Sigmoid colon (tissue), 7 donors: ENCODE data around the gene RELCH. TPM values are rescaled to one million over a fixed set of nuclear protein-coding genes. Genes with fewer than 3 reads are reported as not detected.

Experiments
- DNase-seq: peaks from one replicate; pipeline ENCODE4 v3.0.0-alpha.2; 2019
- H3K27ac ChIP-seq, 4 donors: fragments of 200-600 bp; sonication (generic); one replicate each; pipeline ENCODE4 v1.5.1; 2016 to 2019; ENCODE audit warnings: mild to moderate bottlenecking in 1 of 4
- H3K27me3 ChIP-seq, 3 donors: fragments of 200-600 bp; sonication (generic); one replicate each; pipeline ENCODE4 v1.5.1; 2019; ENCODE audit warnings: mild to moderate bottlenecking in 1 of 3
- H3K36me3 ChIP-seq, 4 donors: fragments of 200-600 bp; sonication (generic); one replicate each; pipeline ENCODE4 v1.5.1; 2016 to 2019
- H3K4me1 ChIP-seq, 4 donors: fragments of 200-600 bp; sonication (generic); one replicate each; pipeline ENCODE4 v1.5.1; 2017 to 2019
- H3K4me3 ChIP-seq, 4 donors: fragments of 200-600 bp; sonication (generic); one replicate each; pipeline ENCODE4 v1.5.1; 2017 to 2019; ENCODE audit warnings: mild to moderate bottlenecking in 2 of 4, moderate library complexity in 1 of 4
- H3K9me3 ChIP-seq, 4 donors: fragments of 200-600 bp in 3 of 4; sonication (generic) in 3 of 4; one replicate each; pipeline versions ENCODE4 v1.5.1 to v1.6.1; 2013 to 2019
- EP300 ChIP-seq, 4 donors: sonication (generic); formaldehyde crosslinking; IDR thresholded peaks; one replicate each; pipeline ENCODE4 v1.6.1; 2017; ENCODE audit warnings: antibody characterized with exemption in 4 of 4
- POLR2A ChIP-seq, 2 donors: fragments of 450-650 bp; IDR thresholded peaks; one replicate each; pipeline ENCODE4 v1.6.1; 2016; ENCODE audit warnings: antibody characterized with exemption in 2 of 2, mild to moderate bottlenecking in 2 of 2, moderate library complexity in 2 of 2
- POLR2AphosphoS5 ChIP-seq, 4 donors: sonication (generic); formaldehyde crosslinking; IDR thresholded peaks; one replicate each; pipeline ENCODE4 v1.6.1; 2017; ENCODE audit warnings: antibody characterized with exemption in 4 of 4
- WGBS, 2 donors: extraction: QIAGEN DNeasy Blood & Tissue Kit; methylation state at CpG; one replicate each; pipeline ENCODE4 v1.1.7; 2013; 5-methylcytosine and 5-hydroxymethylcytosine counted together
- intact Hi-C: fragments of 100-400 bp; cut with DNase I; formaldehyde crosslinking; loops from one replicate; pipeline ENCODE4 v1.15.1; 2023
- polyA plus RNA-seq, 3 donors: library from polyadenylated mRNA; stranded (reverse); fragments of 200-250 nt; gene quantifications; one replicate each; pipeline ENCODE4 v1.2.3, GENCODE V29; 2013
- total RNA-seq, 4 donors: library from RNA; depleted of rRNA; stranded (reverse); fragments of >200 nt; gene quantifications; one replicate each; pipeline ENCODE4 v1.1.0, GENCODE V29; 2016
- TF ChIP-seq, protein P1 (sequence below), 4 experiments: fragments of 450-650 bp in 3 of 4; fragments of 200-600 bp in 1 of 4; IDR thresholded peaks; one replicate each; pipeline ENCODE4 v1.5.1; 2016 to 2019; ENCODE audit warnings: antibody characterized with exemption in 4 of 4, mild to moderate bottlenecking in 3 of 4, moderate library complexity in 2 of 4
- donor health status: healthy with polysubstance abuse.
- donor health status: Bipolar disorder and iron deficiency.
- donor health status: healthy.

RELCH gene
- total and polyA plus RNA-seq, 7 donors, result 6.6 to 28.8 (median 19.3) TPM

- peaks cover 0 to 25% (median 18%) of the 10 kb centered on the region in 4 donors for H3K4me1 ChIP-seq
- H3K4me3 ChIP-seq, result peak overlapping the region in 2 of 4 donors; percentile 46 to 48
- no peak overlapping the region for H3K27ac ChIP-seq
- H3K36me3 ChIP-seq, result no peaks in the 10 kb centered on the region
- intact Hi-C loops, result no loop called here
- H3K9me3 ChIP-seq, result no peaks in the 10 kb centered on the region
- DNase-seq, result no peak
- TF ChIP-seq POLR2A (IDR thresholded peaks at IDR 0.05) (no peak), EP300 (IDR thresholded peaks at IDR 0.05) (no peak), POLR2AphosphoS5 (IDR thresholded peaks at IDR 0.05) (no peak)
- TF ChIP-seq, protein P1, sequence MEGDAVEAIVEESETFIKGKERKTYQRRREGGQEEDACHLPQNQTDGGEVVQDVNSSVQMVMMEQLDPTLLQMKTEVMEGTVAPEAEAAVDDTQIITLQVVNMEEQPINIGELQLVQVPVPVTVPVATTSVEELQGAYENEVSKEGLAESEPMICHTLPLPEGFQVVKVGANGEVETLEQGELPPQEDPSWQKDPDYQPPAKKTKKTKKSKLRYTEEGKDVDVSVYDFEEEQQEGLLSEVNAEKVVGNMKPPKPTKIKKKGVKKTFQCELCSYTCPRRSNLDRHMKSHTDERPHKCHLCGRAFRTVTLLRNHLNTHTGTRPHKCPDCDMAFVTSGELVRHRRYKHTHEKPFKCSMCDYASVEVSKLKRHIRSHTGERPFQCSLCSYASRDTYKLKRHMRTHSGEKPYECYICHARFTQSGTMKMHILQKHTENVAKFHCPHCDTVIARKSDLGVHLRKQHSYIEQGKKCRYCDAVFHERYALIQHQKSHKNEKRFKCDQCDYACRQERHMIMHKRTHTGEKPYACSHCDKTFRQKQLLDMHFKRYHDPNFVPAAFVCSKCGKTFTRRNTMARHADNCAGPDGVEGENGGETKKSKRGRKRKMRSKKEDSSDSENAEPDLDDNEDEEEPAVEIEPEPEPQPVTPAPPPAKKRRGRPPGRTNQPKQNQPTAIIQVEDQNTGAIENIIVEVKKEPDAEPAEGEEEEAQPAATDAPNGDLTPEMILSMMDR (IDR thresholded peaks at IDR 0.05), result no peak
- peaks cover 35 to 61% (median 51%) of the 10 kb centered on the region in 3 donors for H3K27me3 ChIP-seq
- 48 to 49% methylated on average over 12 of the region's 12 CpGs for WGBS, 2 donors
These were observed 137.2 kb downstream of the RELCH start for GRCh38 chr18:62324181-62324828.

DNA sequence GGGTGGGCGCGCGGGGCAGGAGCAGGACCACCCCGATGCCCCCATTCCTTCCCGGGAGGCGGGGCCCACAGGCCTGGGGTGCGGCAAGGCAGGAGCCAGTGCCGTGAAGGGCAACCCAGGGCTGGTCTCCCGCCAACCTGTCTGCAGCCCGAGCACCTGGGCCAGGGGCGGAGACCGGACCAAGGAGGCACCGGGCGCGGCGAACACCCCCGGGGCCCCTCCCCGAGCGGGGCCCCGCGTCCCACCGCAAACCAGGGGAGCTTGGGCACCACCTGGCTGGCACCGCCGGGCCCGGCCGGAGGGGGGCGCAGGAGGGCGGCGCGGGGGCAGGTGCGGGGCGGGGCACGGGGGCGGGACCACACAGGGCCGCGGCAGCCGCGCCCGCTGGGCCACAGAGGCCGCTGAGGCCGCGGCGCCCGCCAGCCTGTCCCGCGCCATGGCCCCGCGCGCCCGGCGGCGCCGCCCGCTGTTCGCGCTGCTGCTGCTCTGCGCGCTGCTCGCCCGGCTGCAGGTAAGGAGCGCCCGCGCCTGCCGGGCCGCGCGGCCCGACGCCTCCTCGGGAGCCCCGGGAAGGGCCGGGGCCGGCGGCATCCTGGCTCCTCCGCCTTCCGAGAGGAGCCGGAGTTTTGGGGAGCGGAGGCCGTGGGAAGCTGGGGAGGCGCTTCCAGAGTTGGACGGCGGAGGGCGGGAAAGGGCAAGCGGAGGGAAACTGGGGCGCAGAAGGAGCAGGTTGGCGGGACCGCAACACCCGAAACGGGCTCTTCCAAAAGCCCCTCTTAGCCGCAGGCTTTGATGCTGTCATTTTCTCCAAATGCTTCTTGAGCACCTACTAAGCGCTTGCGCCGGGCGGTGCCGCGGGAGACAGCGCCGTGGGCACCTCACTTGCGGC lies 138.1 kb downstream of the RELCH start, which contains the start of gene TNFRSF11A:
TSS of gene TNFRSF11A (plus strand) at position 394 of the 889 bp plus-strand sequence. CDS start at position 437, 43 bp downstream.
- 1% methylated on average over 99 of the region's 99 CpGs for WGBS, 2 donors
- intact Hi-C loops, result no loop called here
- Histone ChIP-seq H3K27ac (peak within 1 kb of the TSS in 1 of 4 donors; percentile 0), H3K4me3 (peak within 1 kb of the TSS; percentile 16 to 48 (median 44)), H3K9me3 (no peaks in the 10 kb centered on the region), H3K27me3 (peaks cover 35 to 67% (median 59%) of the 10 kb centered on the region in 3 donors), H3K4me1 (peaks cover 0 to 25% (median 18%) of the 10 kb centered on the region in 4 donors), H3K36me3 (no peaks in the 10 kb centered on the region)
- DNase-seq, result no peak
- TF ChIP-seq, protein P1 (IDR thresholded peaks at IDR 0.05), result no peak
- TF ChIP-seq EP300 (IDR thresholded peaks at IDR 0.05), result no peak
- TF ChIP-seq POLR2A (IDR thresholded peaks at IDR 0.05), result no peak
- TF ChIP-seq POLR2AphosphoS5 (IDR thresholded peaks at IDR 0.05), result no peak

DNA sequence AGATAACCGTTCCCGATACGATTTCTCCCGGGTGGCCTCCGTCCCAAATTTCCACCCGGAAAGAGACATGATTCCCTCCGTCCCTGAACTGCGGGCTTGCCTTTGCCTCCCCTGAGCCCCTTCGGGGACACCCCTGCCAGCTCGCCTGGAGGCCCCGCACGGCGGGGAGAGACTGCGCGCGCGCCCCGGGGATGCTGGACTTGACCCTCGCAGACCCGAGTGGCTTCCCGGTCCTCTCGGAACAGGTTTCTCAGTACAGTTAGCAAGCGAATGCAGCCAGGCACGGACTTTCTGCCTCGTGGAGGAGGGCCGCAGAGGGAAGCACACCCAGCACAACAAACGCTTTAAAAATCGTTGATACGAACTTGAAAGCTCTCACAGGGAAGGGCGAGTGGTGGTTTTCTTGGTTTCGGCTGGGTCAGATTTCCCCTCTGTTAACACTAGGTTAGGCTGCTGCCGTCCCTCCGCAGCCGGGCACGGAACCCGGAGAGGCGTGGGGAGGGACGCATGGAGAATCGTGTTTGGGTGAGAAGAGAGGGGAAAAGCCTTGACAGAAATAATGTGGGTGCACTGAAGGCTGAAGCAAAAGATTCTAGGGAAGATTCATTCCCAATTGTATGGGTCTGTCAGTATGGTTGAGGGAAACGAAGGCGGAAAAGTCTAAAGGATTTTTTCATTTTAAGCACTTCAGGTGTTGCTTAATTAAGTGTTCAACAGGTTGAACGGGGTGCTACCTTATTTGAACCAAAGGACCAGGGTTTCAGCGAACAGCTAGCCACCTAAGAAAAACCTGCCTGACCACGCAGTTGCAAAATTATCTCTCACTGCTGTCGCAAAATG lies 139.0 kb downstream of the RELCH start:
- WGBS, 2 donors, result 1 to 6% methylated on average over 45 of the region's 45 CpGs
- intact Hi-C loops, result no loop called here
- H3K4me1 ChIP-seq, result peaks cover 0 to 25% (median 18%) of the 10 kb centered on the region in 4 donors
- no peak for DNase-seq
- H3K4me3 ChIP-seq, result peak overlapping the region; percentile 16 to 48 (median 44)
- no peaks in the 10 kb centered on the region for H3K36me3 ChIP-seq
- H3K27ac ChIP-seq, result peak overlapping the region in 1 of 4 donors; percentile 0
- peaks cover 35 to 76% (median 67%) of the 10 kb centered on the region in 3 donors for H3K27me3 ChIP-seq
- no peak for TF ChIP-seq POLR2A (IDR thresholded peaks at IDR 0.05)
- peak in 1 of 4 donors; percentile 2 for TF ChIP-seq POLR2AphosphoS5 (IDR thresholded peaks at IDR 0.05)
- TF ChIP-seq, protein P1 (IDR thresholded peaks at IDR 0.05), result no peak
- no peak for TF ChIP-seq EP300 (IDR thresholded peaks at IDR 0.05)
- H3K9me3 ChIP-seq, result no peaks in the 10 kb centered on the region

DNA sequence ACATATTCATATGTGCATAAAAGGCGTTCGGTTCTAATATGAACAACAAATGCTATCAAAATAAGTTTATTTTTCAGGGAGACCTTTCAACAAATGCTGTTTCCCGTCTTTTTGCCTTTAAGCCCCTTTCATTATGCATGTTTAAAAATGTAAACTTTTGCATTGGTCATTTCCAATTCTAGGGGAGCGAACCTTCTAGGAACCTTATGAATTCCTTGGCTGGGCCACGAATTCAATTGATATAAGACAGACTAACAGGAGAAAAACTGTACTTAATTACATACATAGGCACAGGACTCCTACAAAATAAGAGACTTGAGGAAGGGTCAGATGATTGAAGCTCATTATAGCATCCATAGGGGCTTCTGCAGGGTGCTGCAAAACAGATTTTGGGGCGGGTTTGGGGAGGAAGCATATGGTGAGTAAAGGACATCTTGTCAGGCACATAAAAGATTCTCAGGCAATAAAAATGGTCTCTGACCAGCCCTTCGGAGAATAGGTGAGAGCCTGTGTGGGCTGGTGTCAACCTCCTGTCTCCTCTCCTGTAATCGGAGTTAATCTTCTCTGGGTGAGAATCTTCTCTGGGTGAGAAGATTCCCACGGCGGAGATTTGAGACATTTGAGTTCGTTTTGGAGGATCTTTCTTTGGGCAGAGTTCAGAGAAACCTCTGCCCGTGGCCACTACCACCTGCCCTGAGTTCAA lies 139.7 kb downstream of the RELCH start:
- no peak overlapping the region for H3K27ac ChIP-seq
- no peaks in the 10 kb centered on the region for H3K9me3 ChIP-seq
- 7 to 53% methylated on average over 12 of the region's 12 CpGs for WGBS, 2 donors
- intact Hi-C loops, result no loop called here
- no peak for DNase-seq
- no peaks in the 10 kb centered on the region for H3K36me3 ChIP-seq
- H3K4me1 ChIP-seq, result peaks cover 0 to 25% (median 18%) of the 10 kb centered on the region in 4 donors
- no peak for TF ChIP-seq POLR2AphosphoS5 (IDR thresholded peaks at IDR 0.05)
- no peak for TF ChIP-seq EP300 (IDR thresholded peaks at IDR 0.05)
- TF ChIP-seq, protein P1 (IDR thresholded peaks at IDR 0.05), result no peak
- TF ChIP-seq POLR2A (IDR thresholded peaks at IDR 0.05), result no peak
- peaks cover 35 to 84% (median 67%) of the 10 kb centered on the region in 3 donors for H3K27me3 ChIP-seq
- no peak overlapping the region for H3K4me3 ChIP-seq
